HCT116 (cell line): Measurements from ENCODE around the gene PRRT4. TPM values are rescaled to one million over a fixed set of nuclear protein-coding genes. Genes with fewer than 3 reads are reported as not detected.

ENCODE experiments used
- ATAC-seq: fragments of 200-7000 bp; cut with Tn5 transposase; 2 replicates; pipeline ENCODE4 v1.9.1; 2020; ENCODE audit warnings: mild to moderate bottlenecking, moderate library complexity
- BruUV-seq: library from RNA; stranded (reverse); fragments of 400-500 nt; replicated peaks from 2 replicates; lab custom pipeline; 2021; lab: Mats Ljungman, UMichigan
- CTCF ChIA-PET: fragments of 300-600 bp; sonication (Branson Sonifier 250); formaldehyde crosslinking; loops from one replicate; lab custom pipeline; 2021; ENCODE audit warnings: antibody characterized with exemption; lab: Charles Lee
- POLR2A ChIA-PET: fragments of 300-600, 350-600 bp; sonication (Branson Sonifier 250); formaldehyde crosslinking; loops from one replicate; lab custom pipeline; 2021; ENCODE audit warnings: antibody characterized with exemption; lab: Charles Lee
- RAD21 ChIA-PET, 2 experiments: fragments of 300-600 bp; sonication (Branson Sonifier 250); formaldehyde crosslinking; loops; one replicate each; lab custom pipeline; 2023; ENCODE audit warnings: low total read pairs in 2 of 2; ENCODE audit not compliant: uncharacterized antibody in 2 of 2, unreplicated experiment in 2 of 2, low non-redundant PET in 1 of 2; lab: Charles Lee
- DNase-seq: peaks from one replicate; pipeline ENCODE4 v3.0.0-alpha.2; 2010; ENCODE audit warnings: low read depth, low spot score
- H2AFZ ChIP-seq: fragments of 200-600 bp; shearing (Covaris generic), sonication (generic); 2 replicates; pipeline ENCODE4 v1.6.1; 2017; ENCODE audit warnings: low read depth, mixed run types, mixed read lengths, antibody characterized with exemption, low read length; ENCODE audit not compliant: poor library complexity, severe bottlenecking
- H3K27ac ChIP-seq: 2 replicates; pipeline ENCODE4 v1.5.1; 2012; ENCODE audit warnings: low read depth, low read length
- H3K27me3 ChIP-seq: fragments of 200-600 bp; sonication (generic); 2 replicates; pipeline ENCODE4 v1.6.1; 2016; ENCODE audit warnings: mixed run types, low read length, mixed read lengths; ENCODE audit not compliant: insufficient read depth
- H3K36me3 ChIP-seq, 2 experiments: fragments of 200-500 bp in 1 of 2; fragments of 200-600 bp in 1 of 2; sonication (Bioruptor generic) in 1 of 2; sonication (generic) in 1 of 2; 2 replicates each; pipeline versions ENCODE4 v1.5.1 to v1.6.1; 2014 to 2016; ENCODE audit warnings: low read length in 2 of 2, inconsistent platforms in 1 of 2, mixed read lengths in 1 of 2, mixed run types in 1 of 2; ENCODE audit not compliant: insufficient read depth in 2 of 2, control insufficient read depth in 1 of 2
- H3K4me1 ChIP-seq, 2 experiments: fragments of 200-600 bp in 1 of 2; sonication (generic) in 1 of 2; 2 replicates each; pipeline versions ENCODE4 v1.5.1 to v1.6.1; 2012 to 2017; ENCODE audit warnings: low read length in 2 of 2, inconsistent platforms in 1 of 2, mild to moderate bottlenecking in 1 of 2, mixed read lengths in 1 of 2, mixed run types in 1 of 2, moderate library complexity in 1 of 2; ENCODE audit not compliant: insufficient read depth in 2 of 2, control insufficient read depth in 1 of 2
- H3K4me2 ChIP-seq: fragments of 200-600 bp; sonication (generic); 2 replicates; pipeline ENCODE4 v1.6.1; 2017; ENCODE audit warnings: mixed run types, low read length, mixed read lengths
- H3K4me3 ChIP-seq, 2 experiments: fragments of 200-600 bp in 1 of 2; sonication (generic) in 1 of 2; replicated peaks in 1 of 2; 2 replicates each; pipeline ENCODE4 v1.5.1; 2011 to 2016; ENCODE audit warnings: low read length in 2 of 2, control low read depth in 1 of 2, low read depth in 1 of 2, mild to moderate bottlenecking in 1 of 2, mixed read lengths in 1 of 2, mixed run types in 1 of 2
- H3K79me2 ChIP-seq: fragments of 200-600 bp; sonication (generic); 2 replicates; pipeline ENCODE4 v1.6.1; 2017; ENCODE audit warnings: mild to moderate bottlenecking, mixed run types, low read length, moderate library complexity, mixed read lengths; ENCODE audit not compliant: insufficient read depth
- H3K9ac ChIP-seq: fragments of 200-600 bp; sonication (generic); 2 replicates; pipeline ENCODE4 v1.6.1; 2016; ENCODE audit warnings: low read length, mixed read lengths
- H3K9me2 ChIP-seq: fragments of 200-600 bp; sonication (generic), shearing (Covaris generic); 2 replicates; pipeline ENCODE4 v1.6.1; 2017; ENCODE audit warnings: mixed run types, mild to moderate bottlenecking, moderate library complexity; ENCODE audit not compliant: insufficient read depth
- H3K9me3 ChIP-seq, 2 experiments: fragments of 200-500 bp in 1 of 2; fragments of 200-600 bp in 1 of 2; sonication (Bioruptor generic) in 1 of 2; sonication (generic) in 1 of 2; 2 replicates each; pipeline ENCODE4 v1.6.1; 2014 to 2017; ENCODE audit warnings: low read length in 2 of 2, mixed read lengths in 2 of 2, inconsistent platforms in 1 of 2, low read depth in 1 of 2, mild to moderate bottlenecking in 1 of 2, mixed run types in 1 of 2, moderate library complexity in 1 of 2; ENCODE audit not compliant: control insufficient read depth in 1 of 2, insufficient read depth in 1 of 2
- H4K20me1 ChIP-seq: fragments of 200-600 bp; sonication (generic), shearing (Covaris generic); 2 replicates; pipeline ENCODE4 v1.6.1; 2017; ENCODE audit warnings: mixed run types, mild to moderate bottlenecking, moderate library complexity; ENCODE audit not compliant: insufficient read depth
- CEBPB ChIP-seq: IDR thresholded peaks from 2 replicates; pipeline ENCODE4 v1.6.1; 2012; ENCODE audit warnings: low read depth
- EGR1 ChIP-seq: IDR thresholded peaks from 2 replicates; pipeline ENCODE4 v1.6.1; 2012; ENCODE audit warnings: low read depth
- ELF1 ChIP-seq: IDR thresholded peaks from 2 replicates; pipeline ENCODE4 v1.6.1; 2012; ENCODE audit warnings: low read depth, borderline replicate concordance
- EZH2 ChIP-seq: fragments of 200-600 bp; sonication (generic); IDR thresholded peaks from 2 replicates; pipeline ENCODE4 v1.6.1; 2017; ENCODE audit warnings: antibody characterized with exemption, mixed run types
- EZH2phosphoT487 ChIP-seq: fragments of 200-600 bp; IDR thresholded peaks from 2 replicates; pipeline ENCODE4 v1.6.1; 2018; ENCODE audit warnings: antibody characterized with exemption, borderline replicate concordance
- JUND ChIP-seq: IDR thresholded peaks from 2 replicates; pipeline ENCODE4 v1.6.1; 2012
- POLR2A ChIP-seq: IDR thresholded peaks from 2 replicates; pipeline ENCODE4 v1.7.0; 2011; ENCODE audit warnings: borderline replicate concordance; ENCODE audit not compliant: insufficient read depth, insufficient read length; ENCODE audit errors: extremely low read depth
- POLR2AphosphoS5 ChIP-seq: IDR thresholded peaks from 2 replicates; pipeline ENCODE4 v1.6.1; 2011; ENCODE audit warnings: mild to moderate bottlenecking, low read depth, low read length, moderate library complexity
- RAD21 ChIP-seq: IDR thresholded peaks from 2 replicates; pipeline ENCODE4 v1.6.1; 2012; ENCODE audit warnings: low read depth, mild to moderate bottlenecking
- SP1 ChIP-seq: IDR thresholded peaks from 2 replicates; pipeline ENCODE4 v1.6.1; 2012; ENCODE audit warnings: low read depth
- YY1 ChIP-seq: IDR thresholded peaks from 2 replicates; pipeline ENCODE4 v1.6.1; 2011; ENCODE audit warnings: low read length, low read depth, moderate library complexity, mild to moderate bottlenecking; ENCODE audit not compliant: insufficient replicate concordance; ENCODE audit errors: extremely low read depth
- ZFX ChIP-seq: fragments of 450-650 bp; IDR thresholded peaks from 2 replicates; pipeline ENCODE4 v1.6.1; 2017
- ZNF274 ChIP-seq: fragments of 200-500 bp; sonication (Bioruptor generic); IDR thresholded peaks from 2 replicates; pipeline ENCODE4 v1.6.1; 2014; ENCODE audit warnings: mild to moderate bottlenecking, low read depth, low read length, inconsistent platforms
- intact Hi-C: fragments of 100-400 bp; cut with micrococcal nuclease; formaldehyde crosslinking; loops from 2 replicates; pipeline ENCODE4 v1.10.0; 2022
- total RNA-seq: library from RNA; stranded (reverse); gene quantifications from one replicate; pipeline ENCODE4 v1.2.1, GENCODE V29; 2021; ENCODE audit not compliant: unreplicated experiment
- TF ChIP-seq, protein P1 (sequence below): IDR thresholded peaks from 2 replicates; pipeline ENCODE4 v1.6.1; 2011; ENCODE audit warnings: mild to moderate bottlenecking, low read length, moderate library complexity; ENCODE audit not compliant: insufficient replicate concordance; ENCODE audit errors: extremely low read depth
- TF ChIP-seq, protein P2 (sequence below): IDR thresholded peaks from 2 replicates; pipeline ENCODE4 v1.6.1; 2012

The PRRT4 gene
- total RNA-seq, 1 experiment from 2014 or later = 4.0 TPM

DNA sequence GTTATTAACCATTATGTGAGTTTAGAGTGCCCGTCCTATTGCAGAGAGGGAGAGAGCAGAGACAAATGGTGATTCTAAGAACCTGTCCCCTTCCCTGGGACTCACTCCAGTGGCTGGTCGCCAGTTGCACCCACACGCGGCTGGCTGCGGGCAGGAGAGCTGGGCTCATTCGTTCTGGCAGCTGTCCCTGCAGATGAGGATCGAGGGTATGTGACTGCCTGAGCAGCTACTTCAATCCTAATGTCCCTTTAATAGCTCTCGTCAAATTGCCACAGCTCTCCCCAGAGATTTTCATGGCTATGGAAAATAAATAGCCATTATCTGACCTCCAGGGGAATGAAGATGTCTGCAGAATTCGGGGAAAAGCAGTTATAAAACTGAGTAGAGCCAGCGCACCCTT lies 59.4 kb downstream of the PRRT4 start:
- Histone ChIP-seq H3K4me1 (no peaks in the 10 kb centered on the region), H4K20me1 (no peaks in the 10 kb centered on the region), H3K79me2 (no peaks in the 10 kb centered on the region), H3K36me3 (peaks cover under 1 to 12% of the 10 kb centered on the region in 2 experiments; a peak in 2 of 4 replicates), H3K4me2 (no peak overlapping the region), H3K9ac (no peak overlapping the region), H2AFZ (no peak overlapping the region), H3K9me3 (no peaks in the 10 kb centered on the region), H3K27me3 (no peaks in the 10 kb centered on the region), H3K4me3 (no peak overlapping the region), H3K27ac (no peak overlapping the region), H3K9me2 (no peaks in the 10 kb centered on the region)
- ChIA-PET RAD21 (no interaction called here), CTCF (no interaction called here), POLR2A (no interaction called here)
- no peak for ATAC-seq
- intact Hi-C loops = no loop called here
- no peak for DNase-seq
- TF ChIP-seq CEBPB (no peak), ZFX (no peak), JUND (no peak), EGR1 (no peak), EZH2phosphoT487 (no peak), POLR2AphosphoS5 (no peak), POLR2A (no peak), YY1 (no peak), SP1 (no peak), ELF1 (no peak), EZH2 (no peak), RAD21 (no peak), ZNF274 (no peak)
- TF ChIP-seq, protein P1, sequence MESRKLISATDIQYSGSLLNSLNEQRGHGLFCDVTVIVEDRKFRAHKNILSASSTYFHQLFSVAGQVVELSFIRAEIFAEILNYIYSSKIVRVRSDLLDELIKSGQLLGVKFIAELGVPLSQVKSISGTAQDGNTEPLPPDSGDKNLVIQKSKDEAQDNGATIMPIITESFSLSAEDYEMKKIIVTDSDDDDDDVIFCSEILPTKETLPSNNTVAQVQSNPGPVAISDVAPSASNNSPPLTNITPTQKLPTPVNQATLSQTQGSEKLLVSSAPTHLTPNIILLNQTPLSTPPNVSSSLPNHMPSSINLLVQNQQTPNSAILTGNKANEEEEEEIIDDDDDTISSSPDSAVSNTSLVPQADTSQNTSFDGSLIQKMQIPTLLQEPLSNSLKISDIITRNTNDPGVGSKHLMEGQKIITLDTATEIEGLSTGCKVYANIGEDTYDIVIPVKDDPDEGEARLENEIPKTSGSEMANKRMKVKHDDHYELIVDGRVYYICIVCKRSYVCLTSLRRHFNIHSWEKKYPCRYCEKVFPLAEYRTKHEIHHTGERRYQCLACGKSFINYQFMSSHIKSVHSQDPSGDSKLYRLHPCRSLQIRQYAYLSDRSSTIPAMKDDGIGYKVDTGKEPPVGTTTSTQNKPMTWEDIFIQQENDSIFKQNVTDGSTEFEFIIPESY = no peak
- TF ChIP-seq, protein P2, sequence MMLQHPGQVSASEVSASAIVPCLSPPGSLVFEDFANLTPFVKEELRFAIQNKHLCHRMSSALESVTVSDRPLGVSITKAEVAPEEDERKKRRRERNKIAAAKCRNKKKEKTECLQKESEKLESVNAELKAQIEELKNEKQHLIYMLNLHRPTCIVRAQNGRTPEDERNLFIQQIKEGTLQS = no peak
- BruUV-seq = no TSS peak

Other genes starting within 250 kb of the PRRT4 start
- gene LEP, start 120.4 kb downstream of the PRRT4 start, total RNA-seq = not detected
- 66.3 TPM for gene RBM28, start 17.8 kb downstream of the PRRT4 start, total RNA-seq
- 98.2 TPM for gene IMPDH1, start 48.3 kb upstream of the PRRT4 start, total RNA-seq
- 32.8 TPM for gene HILPDA, start 94.2 kb upstream of the PRRT4 start, total RNA-seq
- 45.7 TPM for gene METTL2B, start 115.1 kb upstream of the PRRT4 start, total RNA-seq